Caco-2 (cell line): ENCODE measurements around the gene TRIM4. TPM values are rescaled to one million over a fixed set of nuclear protein-coding genes. Genes with fewer than 3 reads are reported as not detected.
A peak's percentile ranks its signal among the peaks of the same experiment; 100 is the strongest.

Source experiments
- BruUV-seq: library from RNA; stranded (reverse); fragments of 400-500 nt; replicated peaks from 2 replicates; lab custom pipeline; 2021; lab: Mats Ljungman, UMichigan
- CTCF ChIA-PET: fragments of 300-600 bp; sonication (Branson Sonifier 250); formaldehyde crosslinking; loops from one replicate; lab custom pipeline; 2022; ENCODE audit warnings: antibody characterized with exemption; lab: Charles Lee
- POLR2A ChIA-PET: fragments of 300-600 bp; sonication (Branson Sonifier 250); formaldehyde crosslinking; loops from one replicate; lab custom pipeline; 2022; ENCODE audit warnings: antibody characterized with exemption; lab: Charles Lee
- DNase-seq, 2 experiments: peaks; one replicate each; pipeline versions ENCODE4 v3.0.0 to v3.0.0-alpha.2; 2020 to 2022
- H3K27me3 ChIP-seq: replicated peaks from 2 replicates; pipeline ENCODE4 v1.6.0; 2011; ENCODE audit warnings: low read length; ENCODE audit not compliant: control insufficient read depth, insufficient read depth
- H3K36me3 ChIP-seq: 2 replicates; pipeline ENCODE4 v1.5.1; 2011; ENCODE audit warnings: low read length; ENCODE audit not compliant: control insufficient read depth, insufficient read depth
- H3K4me1 ChIP-seq: fragments of 250-450 bp; sonication (Bioruptor Pico); 2 replicates; pipeline ENCODE4 v1.5.1; 2020; ENCODE audit warnings: mild to moderate bottlenecking
- H3K4me3 ChIP-seq: 2 replicates; pipeline ENCODE4 v1.5.1; 2011; ENCODE audit warnings: low read depth, mild to moderate bottlenecking, control low read depth, low read length
- H3K9me3 ChIP-seq: fragments of 250-450 bp; sonication (Bioruptor Pico); 2 replicates; pipeline ENCODE4 v1.5.1; 2020; ENCODE audit warnings: mild to moderate bottlenecking, moderate library complexity
- H3K27ac Mint-ChIP-seq: one replicate; pipeline ENCODE4 v1.8.0; 2022; ENCODE audit warnings: mixed read lengths; ENCODE audit not compliant: unreplicated experiment
- H3K27me3 Mint-ChIP-seq: one replicate; pipeline ENCODE4 v1.8.0; 2022; ENCODE audit warnings: mixed read lengths; ENCODE audit not compliant: insufficient read depth, unreplicated experiment
- H3K36me3 Mint-ChIP-seq: one replicate; pipeline ENCODE4 v1.8.0; 2022; ENCODE audit warnings: mild to moderate bottlenecking, mixed read lengths; ENCODE audit not compliant: insufficient read depth, unreplicated experiment
- H3K4me1 Mint-ChIP-seq: one replicate; pipeline ENCODE4 v1.8.0; 2022; ENCODE audit warnings: low read depth, mixed read lengths; ENCODE audit not compliant: unreplicated experiment
- H3K4me3 Mint-ChIP-seq: one replicate; pipeline ENCODE4 v1.8.0; 2022; ENCODE audit warnings: mild to moderate bottlenecking, moderate library complexity, mixed read lengths; ENCODE audit not compliant: unreplicated experiment
- H3K9me3 Mint-ChIP-seq: one replicate; pipeline ENCODE4 v1.8.0; 2022; ENCODE audit warnings: mixed read lengths; ENCODE audit not compliant: unreplicated experiment
- CTCF ChIP-seq, 2 experiments: fragments of 200-600 bp in 1 of 2; IDR thresholded peaks; 1 replicate in 1 of 2; 2 replicates in 1 of 2; pipeline versions ENCODE4 v1.5.1 to v1.8.0; 2011 to 2022; ENCODE audit warnings: antibody characterized with exemption in 1 of 2, control low read depth in 1 of 2, inconsistent platforms in 1 of 2, low read depth in 1 of 2, low read length in 1 of 2, mild to moderate bottlenecking in 1 of 2, moderate library complexity in 1 of 2; ENCODE audit not compliant: insufficient read depth in 1 of 2, severe bottlenecking in 1 of 2, unreplicated experiment in 1 of 2
- intact Hi-C: fragments of 100-400 bp; cut with micrococcal nuclease; formaldehyde crosslinking; loops from one replicate; pipeline ENCODE4 v1.10.0; 2022; ENCODE audit not compliant: unreplicated experiment
- total RNA-seq: library from RNA; stranded (reverse); gene quantifications from 2 replicates; pipeline ENCODE4 v1.2.3, GENCODE V29; 2022

TRIM4 gene
- total RNA-seq, 1 experiment from 2014 or later, result 22.5 TPM

DNA sequence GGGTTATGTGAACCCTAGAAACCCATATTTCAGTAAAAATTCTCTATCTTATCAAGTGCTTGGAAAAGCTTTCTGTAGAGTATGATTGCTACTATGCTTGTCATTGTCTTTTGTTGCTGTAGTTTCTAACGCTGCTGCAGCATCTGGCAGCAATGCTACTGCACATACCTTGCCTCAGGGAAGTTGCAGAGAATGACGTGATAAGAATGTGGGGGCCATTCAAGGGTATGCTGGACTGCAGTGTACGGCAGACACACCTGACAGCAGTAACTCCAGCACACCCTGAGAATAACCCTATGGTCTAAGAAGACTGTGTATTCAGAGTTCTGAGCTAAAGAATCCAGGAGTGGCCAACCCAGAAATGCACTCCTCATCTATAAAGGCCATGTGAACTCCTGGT is 20.5 kb downstream of the TRIM4 start:
- peak; percentile 20 to 56 for DNase-seq
- Mint-ChIP-seq H3K27me3 (no peaks in the 10 kb centered on the region), H3K4me3 (no peak overlapping the region), H3K9me3 (no peaks in the 10 kb centered on the region), H3K27ac (no peak overlapping the region), H3K4me1 (no peaks in the 10 kb centered on the region), H3K36me3 (peaks cover 33% of the 10 kb centered on the region)
- H3K36me3 ChIP-seq, result no peaks in the 10 kb centered on the region; the same call in 1 of the 2 replicates
- H3K4me3 ChIP-seq, result no peak overlapping the region
- no peaks in the 10 kb centered on the region for H3K4me1 ChIP-seq
- no peaks in the 10 kb centered on the region for H3K27me3 ChIP-seq
- ChIA-PET CTCF (no interaction called here), POLR2A (no interaction called here)
- intact Hi-C loops, result no loop called here
- no TSS peak for BruUV-seq
- H3K9me3 ChIP-seq, result peaks cover 7% of the 10 kb centered on the region; the same call in 1 of the 2 replicates
- TF ChIP-seq CTCF (IDR thresholded peaks at IDR 0.05; ENCODE audit: insufficient read depth in 1 of 2, low read depth in 1 of 2, low read length in 1 of 2, severe bottlenecking in 1 of 2, unreplicated experiment in 1 of 2), result no peak

- no peak overlapping the region for H3K27ac Mint-ChIP-seq
- no peak for TF ChIP-seq CTCF (IDR thresholded peaks at IDR 0.05; ENCODE audit: insufficient read depth in 1 of 2, low read depth in 1 of 2, low read length in 1 of 2, severe bottlenecking in 1 of 2, unreplicated experiment in 1 of 2)
- H3K4me1 Mint-ChIP-seq, result no peaks in the 10 kb centered on the region
- peaks cover 26% of the 10 kb centered on the region for H3K36me3 Mint-ChIP-seq
- H3K9me3 ChIP-seq, result peaks cover 7% of the 10 kb centered on the region; the same call in 1 of the 2 replicates
- no TSS peak for BruUV-seq
- no peaks in the 10 kb centered on the region for H3K27me3 ChIP-seq
- CTCF ChIA-PET, result no interaction called here
- POLR2A ChIA-PET, result no interaction called here
- no peaks in the 10 kb centered on the region for H3K4me1 ChIP-seq
- H3K9me3 Mint-ChIP-seq, result no peaks in the 10 kb centered on the region
- no peak for DNase-seq
- no peaks in the 10 kb centered on the region; the same call in 1 of the 2 replicates for H3K36me3 ChIP-seq
- intact Hi-C loops, result no loop called here
- no peak overlapping the region for H3K4me3 Mint-ChIP-seq
- no peak overlapping the region for H3K4me3 ChIP-seq
- no peaks in the 10 kb centered on the region for H3K27me3 Mint-ChIP-seq
These were observed 21.3 kb downstream of the TRIM4 start for GRCh38 chr7:99898023-99898357.

- BruUV-seq, result no TSS peak
- H3K9me3 ChIP-seq, result peaks cover 7% of the 10 kb centered on the region; the same call in 1 of the 2 replicates
- intact Hi-C loops, result no loop called here
- no peak for TF ChIP-seq CTCF (IDR thresholded peaks at IDR 0.05; ENCODE audit: insufficient read depth in 1 of 2, low read depth in 1 of 2, low read length in 1 of 2, severe bottlenecking in 1 of 2, unreplicated experiment in 1 of 2)
- no peaks in the 10 kb centered on the region for H3K27me3 ChIP-seq
- Mint-ChIP-seq H3K27me3 (no peaks in the 10 kb centered on the region), H3K27ac (no peak overlapping the region), H3K4me1 (no peaks in the 10 kb centered on the region), H3K36me3 (peaks cover 21% of the 10 kb centered on the region), H3K4me3 (no peak overlapping the region), H3K9me3 (no peaks in the 10 kb centered on the region)
- H3K36me3 ChIP-seq, result no peaks in the 10 kb centered on the region; the same call in 1 of the 2 replicates
- ChIA-PET CTCF (no interaction called here), POLR2A (no interaction called here)
- DNase-seq, result no peak
- H3K4me1 ChIP-seq, result no peaks in the 10 kb centered on the region
- no peak overlapping the region for H3K4me3 ChIP-seq
These were observed 21.9 kb downstream of the TRIM4 start for GRCh38 chr7:99897322-99898022.
